GM18499 (cell line): ENCODE results near the gene CLDN6.

ENCODE experiments used
- ATAC-seq: cut with Tn5 transposase; IDR thresholded peaks from one replicate; pipeline ENCODE4 v1.9.1; 2021; ENCODE audit warnings: moderate number of reproducible peaks; ENCODE audit not compliant: insufficient read depth, unreplicated experiment

The CLDN6 gene

GRCh38 chr16:2974319-2975056, 43.5 kb downstream of the CLDN6 start:
- ATAC-seq = no peak

- ATAC-seq = no peak
Observed at GRCh38 chr16:2973605-2974318, 44.2 kb downstream of the CLDN6 start.

- no peak for ATAC-seq
Observed at GRCh38 chr16:2973093-2973492, 44.9 kb downstream of the CLDN6 start.

- ATAC-seq = no peak
Observed at GRCh38 chr16:2971985-2972784, 45.8 kb downstream of the CLDN6 start.

GRCh38 chr16:2971134-2971984, 46.6 kb downstream of the CLDN6 start:
- no peak for ATAC-seq

- ATAC-seq = no peak
Observed at GRCh38 chr16:2970563-2970962, 47.4 kb downstream of the CLDN6 start.

- no peak for ATAC-seq
Observed at GRCh38 chr16:2969545-2970521, 48.1 kb downstream of the CLDN6 start.

- no peak for ATAC-seq
Observed at GRCh38 chr16:2968738-2969544, 49.0 kb downstream of the CLDN6 start, which contains the start of gene PAQR4. PAQR4 (plus strand) TSS chr16:2969348; CDS start chr16:2969675, 327 bp downstream.

GRCh38 chr16:2968368-2968737, 49.6 kb downstream of the CLDN6 start:
- no peak for ATAC-seq

- ATAC-seq = no peak
Observed at GRCh38 chr16:2967721-2968161, 50.2 kb downstream of the CLDN6 start.

GRCh38 chr16:2967211-2967631, 50.8 kb downstream of the CLDN6 start:
- ATAC-seq = no peak

GRCh38 chr16:2966808-2967191, 51.2 kb downstream of the CLDN6 start:
- no peak for ATAC-seq

- no peak for ATAC-seq
Observed at GRCh38 chr16:2966043-2966807, 51.8 kb downstream of the CLDN6 start.
